ENCODE results near the gene AGTRAP.

The AGTRAP gene

GRCh38 chr1:11797525-11798216 is 61.7 kb downstream of the AGTRAP start:
- no peaks in the 10 kb centered on the region for H4K20me1 ChIP-seq (ENCODE audit: insufficient read depth, low read length)
- H2AFZ ChIP-seq (ENCODE audit: low read depth, low read length): no peak overlapping the region
- H3K9ac ChIP-seq (ENCODE audit: low read length): no peak overlapping the region
- H3K36me3 ChIP-seq (replicated peaks; ENCODE audit: low read depth, low read length): no peaks in the 10 kb centered on the region
- TF ChIP-seq EZH2phosphoT487 (IDR thresholded peaks at IDR 0.05; ENCODE audit: low read depth) (no peak), CTCF (IDR thresholded peaks at IDR 0.05; ENCODE audit: low read depth, low read length) (no peak)
- H3K4me1 ChIP-seq (ENCODE audit: low read length): peaks cover 3% of the 10 kb centered on the region
- no peak overlapping the region for H3K4me2 ChIP-seq (ENCODE audit: low read length)
- no peaks in the 10 kb centered on the region for H3K27me3 ChIP-seq (ENCODE audit: low read depth, low read length)
- H3K27ac ChIP-seq (ENCODE audit: low read length): no peak overlapping the region
- H3K79me2 ChIP-seq (ENCODE audit: low read length): no peaks in the 10 kb centered on the region
- H3K4me3 ChIP-seq (ENCODE audit: low read length): no peak overlapping the region
- no peaks in the 10 kb centered on the region for H3K9me3 ChIP-seq (ENCODE audit: insufficient read depth, low read length)

GRCh38 chr1:11799099-11799498 is 63.2 kb downstream of the AGTRAP start:
- no peaks in the 10 kb centered on the region for H3K79me2 ChIP-seq (ENCODE audit: low read length)
- H2AFZ ChIP-seq (ENCODE audit: low read depth, low read length): no peak overlapping the region
- no peak overlapping the region for H3K9ac ChIP-seq (ENCODE audit: low read length)
- no peaks in the 10 kb centered on the region for H3K27me3 ChIP-seq (ENCODE audit: low read depth, low read length)
- H3K36me3 ChIP-seq (replicated peaks; ENCODE audit: low read depth, low read length): no peaks in the 10 kb centered on the region
- peaks cover 4% of the 10 kb centered on the region; the same call in 1 of the 2 replicates for H3K4me1 ChIP-seq (ENCODE audit: low read length)
- no peaks in the 10 kb centered on the region for H3K9me3 ChIP-seq (ENCODE audit: insufficient read depth, low read length)
- H3K4me3 ChIP-seq (ENCODE audit: low read length): no peak overlapping the region
- no peak overlapping the region for H3K4me2 ChIP-seq (ENCODE audit: low read length)
- no peaks in the 10 kb centered on the region for H4K20me1 ChIP-seq (ENCODE audit: insufficient read depth, low read length)
- H3K27ac ChIP-seq (ENCODE audit: low read length): no peak overlapping the region
- no peak for TF ChIP-seq CTCF (IDR thresholded peaks at IDR 0.05; ENCODE audit: low read depth, low read length)
- TF ChIP-seq EZH2phosphoT487 (IDR thresholded peaks at IDR 0.05; ENCODE audit: low read depth): no peak

- no peaks in the 10 kb centered on the region for H3K9me3 ChIP-seq (ENCODE audit: insufficient read depth, low read length)
- H3K4me2 ChIP-seq (ENCODE audit: low read length): no peak overlapping the region
- H4K20me1 ChIP-seq (ENCODE audit: insufficient read depth, low read length): no peaks in the 10 kb centered on the region
- peaks cover under 1% of the 10 kb centered on the region for H3K79me2 ChIP-seq (ENCODE audit: low read length)
- H3K36me3 ChIP-seq (replicated peaks; ENCODE audit: low read depth, low read length): no peaks in the 10 kb centered on the region
- H3K27me3 ChIP-seq (ENCODE audit: low read depth, low read length): no peaks in the 10 kb centered on the region
- H3K4me3 ChIP-seq (ENCODE audit: low read length): no peak overlapping the region
- TF ChIP-seq CTCF (IDR thresholded peaks at IDR 0.05; ENCODE audit: low read depth, low read length) (no peak), EZH2phosphoT487 (IDR thresholded peaks at IDR 0.05; ENCODE audit: low read depth) (no peak)
- no peak overlapping the region for H3K9ac ChIP-seq (ENCODE audit: low read length)
- no peak overlapping the region for H2AFZ ChIP-seq (ENCODE audit: low read depth, low read length)
- H3K4me1 ChIP-seq (ENCODE audit: low read length): peaks cover 10% of the 10 kb centered on the region
- H3K27ac ChIP-seq (ENCODE audit: low read length): no peak overlapping the region
These were observed 64.0 kb downstream of the AGTRAP start for GRCh38 chr1:11799896-11800295.

GRCh38 chr1:11800391-11800755 is 64.4 kb downstream of the AGTRAP start:
- Histone ChIP-seq H4K20me1 (ENCODE audit: insufficient read depth, low read length) (no peaks in the 10 kb centered on the region), H3K4me2 (ENCODE audit: low read length) (no peak overlapping the region), H3K4me3 (ENCODE audit: low read length) (no peak overlapping the region)

More at GRCh38 chr1:11800391-11800755, 64.4 kb downstream of the AGTRAP start:
- TF ChIP-seq EZH2phosphoT487 (IDR thresholded peaks at IDR 0.05; ENCODE audit: low read depth) (no peak), CTCF (IDR thresholded peaks at IDR 0.05; ENCODE audit: low read depth, low read length) (no peak)
- no peak overlapping the region for H2AFZ ChIP-seq (ENCODE audit: low read depth, low read length)
- no peaks in the 10 kb centered on the region for H3K9me3 ChIP-seq (ENCODE audit: insufficient read depth, low read length)
- H3K4me1 ChIP-seq (ENCODE audit: low read length): peaks cover 10% of the 10 kb centered on the region
- H3K36me3 ChIP-seq (replicated peaks; ENCODE audit: low read depth, low read length): no peaks in the 10 kb centered on the region
- peaks cover 6% of the 10 kb centered on the region for H3K79me2 ChIP-seq (ENCODE audit: low read length)
- no peak overlapping the region for H3K9ac ChIP-seq (ENCODE audit: low read length)
- no peaks in the 10 kb centered on the region for H3K27me3 ChIP-seq (ENCODE audit: low read depth, low read length)
- no peak overlapping the region for H3K27ac ChIP-seq (ENCODE audit: low read length)

Data from OCI-LY3 (cell line).